NCI-H748 (cell line): ENCODE measurements around the gene ASB18.
A peak's percentile ranks its signal among the peaks of the same experiment; 100 is the strongest.

Experiments used
- DNase-seq: peaks from one replicate; lab custom pipeline; 2025; ENCODE audit not compliant: unreplicated experiment; lab: John Stamatoyannopoulos, UW

Gene ASB18

GRCh38 chr2:236242057-236242495, 22.1 kb downstream of the ASB18 start:
- no peak for DNase-seq

GRCh38 chr2:236241181-236242056, 22.8 kb downstream of the ASB18 start:
- DNase-seq = no peak

GRCh38 chr2:236240228-236240990, 23.8 kb downstream of the ASB18 start:
- DNase-seq = no peak

GRCh38 chr2:236239276-236240065, 24.7 kb downstream of the ASB18 start:
- DNase-seq = no peak

GRCh38 chr2:236238751-236239150, 25.5 kb downstream of the ASB18 start:
- DNase-seq = no peak

- DNase-seq = no peak
Observed at GRCh38 chr2:236237468-236238190, 26.6 kb downstream of the ASB18 start.

- DNase-seq = no peak
Observed at GRCh38 chr2:236236559-236237452, 27.4 kb downstream of the ASB18 start.

- DNase-seq = no peak
Observed at GRCh38 chr2:236229186-236229585, 35.0 kb downstream of the ASB18 start.

- DNase-seq = no peak
Observed at GRCh38 chr2:236223675-236224074, 40.5 kb downstream of the ASB18 start.

GRCh38 chr2:236221798-236222197, 42.4 kb downstream of the ASB18 start:
- no peak for DNase-seq

GRCh38 chr2:236219411-236219810, 44.8 kb downstream of the ASB18 start:
- DNase-seq = no peak

GRCh38 chr2:236217926-236218325, 46.3 kb downstream of the ASB18 start:
- no peak for DNase-seq

- DNase-seq = no peak
Observed at GRCh38 chr2:236216711-236217110, 47.5 kb downstream of the ASB18 start.

- DNase-seq = no peak
Observed at GRCh38 chr2:236215761-236216333, 48.4 kb downstream of the ASB18 start.

GRCh38 chr2:236215196-236215595, 49.0 kb downstream of the ASB18 start:
- DNase-seq = no peak

GRCh38 chr2:236214376-236214995, 49.7 kb downstream of the ASB18 start:
- no peak for DNase-seq

GRCh38 chr2:236211296-236211695, 52.9 kb downstream of the ASB18 start:
- peak; percentile 6 for DNase-seq

GRCh38 chr2:236210536-236210935, 53.7 kb downstream of the ASB18 start:
- no peak for DNase-seq

GRCh38 chr2:236209996-236210395, 54.2 kb downstream of the ASB18 start:
- no peak for DNase-seq
